ENCODE measurements around the gene IFRD2. TPM values are rescaled to one million over a fixed set of nuclear protein-coding genes. Genes with fewer than 3 reads are reported as not detected.

The IFRD2 gene
- total and polyA plus RNA-seq, 2 of the 8 experiments (the other 6 are each of a cell fraction or from before 2014, with no cell fraction given) = 76.7 to 88.8 TPM

- TF ChIP-seq CHD7 (IDR thresholded peaks at IDR 0.05; ENCODE audit: insufficient replicate concordance, low read length) (no peak), SP4 (IDR thresholded peaks at IDR 0.05; ENCODE audit: low read length) (peak; percentile 56; the same call in 1 of the 2 replicates), JUND (IDR thresholded peaks at IDR 0.05; ENCODE audit: low read length) (no peak), KDM1A (IDR thresholded peaks at IDR 0.05; ENCODE audit: borderline replicate concordance, low read length) (no peak), CTCF (IDR thresholded peaks at IDR 0.05; ENCODE audit: control extremely low read depth in 1 of 3, insufficient read depth in 1 of 3, low read depth in 1 of 3, low read length in 3 of 3) (peak in 1 of 3 experiments; percentile 15; a peak in 1 of 4 replicates), USF2 (IDR thresholded peaks at IDR 0.05; ENCODE audit: low read length) (no peak; the same call in 1 of the 2 replicates)
Observed at GRCh38 chr3:50275996-50276761, 16.1 kb downstream of the IFRD2 start (continued).

All from H1 (cell line).